Gastrocnemius medialis (tissue), 4 donors: ENCODE results near the gene TEFM. TPM values are rescaled to one million over a fixed set of nuclear protein-coding genes. Genes with fewer than 3 reads are reported as not detected.
A peak's percentile ranks its signal among the peaks of the same experiment; 100 is the strongest.

ENCODE experiments used
- ATAC-seq, 2 donors: fragments of 150-250 bp; one replicate each; pipeline ENCODE4 v1.9.1; 2016
- DNase-seq, 2 donors: peaks; one replicate each; pipeline ENCODE4 v3.0.0-alpha.2; 2019
- H3K27ac ChIP-seq, 4 donors: fragments of 200-600 bp; sonication (generic); 1 replicate in 1 of 4; 2 replicates in 3 of 4; pipeline ENCODE4 v1.5.1; 2016 to 2018; ENCODE audit warnings: mild to moderate bottlenecking in 2 of 4, moderate library complexity in 1 of 4
- H3K27me3 ChIP-seq, 3 donors: fragments of 200-600 bp; sonication (generic) in 2 of 3; 1 replicate in 1 of 3; 2 replicates in 2 of 3; pipeline versions ENCODE4 v1.5.1 to v1.6.0; 2016 to 2019; ENCODE audit warnings: mild to moderate bottlenecking in 1 of 3, moderate library complexity in 1 of 3
- H3K36me3 ChIP-seq, 2 donors: fragments of 200-600 bp; sonication (generic) in 1 of 2; one replicate each; pipeline ENCODE4 v1.5.1; 2017 to 2018
- H3K4me1 ChIP-seq, 2 donors: fragments of 200-600 bp; sonication (generic) in 1 of 2; one replicate each; pipeline ENCODE4 v1.5.1; 2016 to 2017; ENCODE audit warnings: mild to moderate bottlenecking in 2 of 2
- H3K4me3 ChIP-seq, 4 donors: fragments of 200-600 bp; sonication (generic) in 3 of 4; 1 replicate in 1 of 4; 2 replicates in 3 of 4; pipeline ENCODE4 v1.5.1; 2016 to 2019; ENCODE audit warnings: mild to moderate bottlenecking in 2 of 4
- H3K9me3 ChIP-seq, 3 donors: fragments of 200-600 bp; sonication (generic) in 2 of 3; 1 replicate in 1 of 3; 2 replicates in 2 of 3; pipeline ENCODE4 v1.5.1; 2016 to 2019
- POLR2A ChIP-seq, 2 donors: fragments of 450-650 bp; IDR thresholded peaks; one replicate each; pipeline ENCODE4 v1.6.1; 2017; ENCODE audit warnings: antibody characterized with exemption in 2 of 2, mild to moderate bottlenecking in 2 of 2, moderate library complexity in 2 of 2
- in situ Hi-C, 4 donors: fragments of 200-750 bp; cut with MboI; loops; one replicate each; pipeline versions ENCODE4 v1.15.0 to v1.8.0; 2017; ENCODE audit warnings: low sequenced_read_pairs in 4 of 4
- intact Hi-C: fragments of 100-400 bp; cut with DNase I; formaldehyde crosslinking; loops from one replicate; pipeline ENCODE4 v1.15.1; 2023; ENCODE audit warnings: low total_unique reads
- total RNA-seq, 4 donors: library from RNA; depleted of rRNA; stranded (reverse); fragments of >200 nt; gene quantifications; one replicate each; pipeline versions ENCODE4 v1.1.0 to v1.2.3, GENCODE V29; 2016
- TF ChIP-seq, protein P1 (sequence below), 5 experiments: fragments of 450-650 bp in 3 of 5; fragments of 200-600 bp in 2 of 5; sonication (generic) in 2 of 5; IDR thresholded peaks in 4 of 5; conservative IDR thresholded peaks in 1 of 5; 1 replicate in 4 of 5; 2 replicates in 1 of 5; pipeline ENCODE4 v1.5.1; 2016 to 2019; ENCODE audit warnings: antibody characterized with exemption in 5 of 5, mild to moderate bottlenecking in 3 of 5, moderate library complexity in 3 of 5

TEFM gene
- total RNA-seq, 4 donors from 2014 or later: 5.2 to 18.5 (median 8.3) TPM

DNA sequence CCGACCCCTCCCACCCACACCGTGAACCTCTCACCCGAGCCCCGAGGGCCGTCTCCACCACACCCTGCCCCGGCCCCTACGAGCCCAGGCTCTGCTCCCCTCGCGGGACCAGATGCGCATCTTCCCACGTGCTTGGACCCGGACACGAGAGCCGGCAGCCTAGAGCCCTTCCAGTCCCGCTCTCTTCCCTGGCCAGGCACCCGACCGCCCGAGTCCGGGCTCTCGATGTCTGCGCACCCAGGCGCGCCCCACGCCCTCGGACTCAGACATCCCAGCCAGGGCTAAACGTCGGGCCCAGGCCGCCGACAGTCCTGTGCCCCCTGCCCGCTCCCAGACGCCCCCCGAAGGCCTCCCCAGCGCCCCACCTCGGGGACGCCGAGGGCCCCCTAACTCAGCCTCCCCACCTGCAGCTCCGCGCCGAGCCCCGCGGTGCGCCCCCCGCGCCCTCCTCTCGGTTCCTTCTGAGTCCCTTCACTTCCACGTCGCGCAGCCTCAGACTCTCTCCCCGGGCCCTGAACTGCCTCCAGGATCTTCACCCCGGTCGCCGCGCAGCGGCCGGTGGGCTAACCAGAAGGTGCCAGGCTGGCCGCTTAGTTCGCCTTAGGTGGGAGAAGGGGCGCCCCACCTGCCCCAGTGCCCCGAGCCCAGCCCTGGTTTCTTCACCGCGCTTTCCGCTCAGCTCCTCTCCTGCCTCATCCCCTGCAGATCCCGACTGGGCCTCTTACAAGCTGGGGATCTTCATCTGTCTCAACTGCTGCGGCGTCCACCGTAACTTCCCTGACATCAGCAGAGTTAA, 16.4 kb upstream of the TEFM start:
- H3K27me3 ChIP-seq: peaks cover 36 to 38% (median 37%) of the 10 kb centered on the region in 3 donors
- intact Hi-C loops: no loop called here

GRCh38 chr17:30921544-30922196, 15.6 kb upstream of the TEFM start, which contains the start of gene ADAP2:
ADAP2 (plus strand) TSS chr17:30921945; CDS start chr17:30922015, 70 bp downstream.
- H3K36me3 ChIP-seq: no peaks in the 10 kb centered on the region
- peaks cover 0 to 9% of the 10 kb centered on the region in 2 donors for H3K4me1 ChIP-seq
- in situ Hi-C loops: loop anchor here in 1 of 4 donors (25.0 kb wide), 1 partner anchor 291 kb away; no protein-coding TSS in a partner anchor
- H3K27ac ChIP-seq: peak within 1 kb of the TSS; percentile 4 to 50 (median 26)
- intact Hi-C loops: no loop called here
- ATAC-seq: no peak
- DNase-seq: peak in 1 of 2 donors; percentile 25
- H3K9me3 ChIP-seq: no peaks in the 10 kb centered on the region
- peak within 1 kb of the TSS; percentile 42 to 53 (median 47) for H3K4me3 ChIP-seq
- peaks cover 34 to 38% (median 37%) of the 10 kb centered on the region in 3 donors for H3K27me3 ChIP-seq
- peak in 1 of 2 donors; percentile 18 for TF ChIP-seq POLR2A (IDR thresholded peaks at IDR 0.05)
- TF ChIP-seq, protein P1, sequence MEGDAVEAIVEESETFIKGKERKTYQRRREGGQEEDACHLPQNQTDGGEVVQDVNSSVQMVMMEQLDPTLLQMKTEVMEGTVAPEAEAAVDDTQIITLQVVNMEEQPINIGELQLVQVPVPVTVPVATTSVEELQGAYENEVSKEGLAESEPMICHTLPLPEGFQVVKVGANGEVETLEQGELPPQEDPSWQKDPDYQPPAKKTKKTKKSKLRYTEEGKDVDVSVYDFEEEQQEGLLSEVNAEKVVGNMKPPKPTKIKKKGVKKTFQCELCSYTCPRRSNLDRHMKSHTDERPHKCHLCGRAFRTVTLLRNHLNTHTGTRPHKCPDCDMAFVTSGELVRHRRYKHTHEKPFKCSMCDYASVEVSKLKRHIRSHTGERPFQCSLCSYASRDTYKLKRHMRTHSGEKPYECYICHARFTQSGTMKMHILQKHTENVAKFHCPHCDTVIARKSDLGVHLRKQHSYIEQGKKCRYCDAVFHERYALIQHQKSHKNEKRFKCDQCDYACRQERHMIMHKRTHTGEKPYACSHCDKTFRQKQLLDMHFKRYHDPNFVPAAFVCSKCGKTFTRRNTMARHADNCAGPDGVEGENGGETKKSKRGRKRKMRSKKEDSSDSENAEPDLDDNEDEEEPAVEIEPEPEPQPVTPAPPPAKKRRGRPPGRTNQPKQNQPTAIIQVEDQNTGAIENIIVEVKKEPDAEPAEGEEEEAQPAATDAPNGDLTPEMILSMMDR (IDR thresholded peaks at IDR 0.05 in 4 of 5, conservative IDR thresholded peaks at IDR 0.05 in 1 of 5): no peak

More for the DNA sequence above, 16.4 kb upstream of the TEFM start:
- in situ Hi-C loops: loop anchor here in 1 of 4 donors (25.0 kb wide), 1 partner anchor 290 kb away; no protein-coding TSS in a partner anchor
- no peaks in the 10 kb centered on the region for H3K36me3 ChIP-seq
- TF ChIP-seq POLR2A (IDR thresholded peaks at IDR 0.05): no peak
- TF ChIP-seq, protein P1 (IDR thresholded peaks at IDR 0.05 in 4 of 5, conservative IDR thresholded peaks at IDR 0.05 in 1 of 5): no peak
- no peaks in the 10 kb centered on the region for H3K9me3 ChIP-seq
- peaks cover 0 to 9% of the 10 kb centered on the region in 2 donors for H3K4me1 ChIP-seq
- no peak for ATAC-seq
- DNase-seq: no peak
- H3K27ac ChIP-seq: peak overlapping the region; percentile 4 to 50 (median 26)
- peak overlapping the region; percentile 42 to 53 (median 47) for H3K4me3 ChIP-seq

DNA sequence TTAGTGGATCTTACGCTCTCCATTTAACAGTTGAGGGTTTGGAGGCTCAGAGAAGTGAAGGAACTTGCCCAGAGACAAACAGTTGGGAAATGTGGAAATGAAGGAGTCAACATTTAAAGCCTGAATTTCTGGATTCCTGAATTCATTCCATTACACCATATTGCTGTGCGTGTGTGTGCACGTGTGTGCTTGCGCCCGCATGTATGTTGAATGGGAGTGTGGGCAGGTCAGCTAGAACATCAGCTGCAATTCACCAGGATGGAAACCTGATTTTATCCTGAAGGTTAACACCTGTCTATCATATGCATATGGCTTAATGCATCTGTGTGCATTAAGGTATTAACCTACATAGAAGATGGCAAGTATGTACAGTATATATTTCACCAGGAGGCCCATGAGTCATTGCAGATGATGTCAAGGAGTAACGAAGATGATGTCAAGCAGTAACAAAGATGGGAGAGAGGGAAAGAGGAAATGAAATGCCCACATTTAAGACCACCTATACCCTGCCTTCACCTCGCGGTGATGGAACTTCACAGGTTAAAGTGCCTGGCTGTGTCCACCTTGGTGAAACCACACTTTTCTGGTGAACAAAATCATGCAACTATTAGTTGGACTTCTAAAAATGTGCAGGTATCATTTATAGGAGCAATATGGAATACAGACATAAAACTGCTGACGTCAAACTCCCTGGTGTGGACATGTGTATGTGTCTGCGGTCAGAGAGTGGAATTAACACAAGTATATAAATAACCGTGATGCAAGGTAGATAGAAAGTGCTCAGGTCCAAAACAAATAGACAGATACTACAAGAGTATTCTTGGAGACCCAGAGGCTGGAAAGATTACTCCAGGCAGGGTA, 14.9 kb upstream of the TEFM start:
- DNase-seq (no peak), ATAC-seq (no peak)
- TF ChIP-seq, protein P1 (IDR thresholded peaks at IDR 0.05 in 4 of 5, conservative IDR thresholded peaks at IDR 0.05 in 1 of 5): no peak
- TF ChIP-seq POLR2A (IDR thresholded peaks at IDR 0.05): no peak
- H3K27me3 ChIP-seq: peaks cover 33 to 38% (median 37%) of the 10 kb centered on the region in 3 donors
- H3K27ac ChIP-seq: peak overlapping the region in 1 of 4 donors; percentile 36
- in situ Hi-C loops: loop anchor here in 1 of 4 donors (25.0 kb wide), 1 partner anchor 291 kb away; no protein-coding TSS in a partner anchor
- no peaks in the 10 kb centered on the region for H3K9me3 ChIP-seq
- peak overlapping the region in 2 of 4 donors; percentile 49 to 53 for H3K4me3 ChIP-seq
- intact Hi-C loops: no loop called here
- H3K4me1 ChIP-seq: peaks cover 0 to 9% of the 10 kb centered on the region in 2 donors
- H3K36me3 ChIP-seq: no peaks in the 10 kb centered on the region

DNA sequence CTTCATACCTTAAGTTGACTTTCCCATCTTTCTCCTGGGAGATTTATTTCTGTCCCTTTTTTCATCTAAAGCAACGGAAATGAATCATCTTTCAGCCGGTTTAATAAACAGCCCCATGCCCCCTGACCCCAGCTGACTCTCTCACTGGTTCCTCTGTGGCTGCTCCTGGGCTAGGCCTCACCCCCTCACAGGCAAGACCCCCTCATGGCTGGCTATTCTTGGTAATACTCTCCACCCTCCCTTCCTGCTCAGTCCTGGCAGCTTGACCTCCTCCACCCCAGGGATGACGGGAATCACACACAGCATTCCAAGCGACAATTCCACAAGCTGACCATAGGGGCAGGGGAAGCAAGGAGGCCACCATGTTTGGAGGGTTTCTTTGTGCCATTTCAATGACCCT, 14.2 kb upstream of the TEFM start:
- in situ Hi-C loops (loop anchor here in 1 of 4 donors (25.0 kb wide), 1 partner anchor 292 kb away; no protein-coding TSS in a partner anchor), intact Hi-C loops (no loop called here)
- peaks cover 0 to 9% of the 10 kb centered on the region in 2 donors for H3K4me1 ChIP-seq
- peak overlapping the region in 1 of 4 donors; percentile 36 for H3K27ac ChIP-seq
- H3K36me3 ChIP-seq: no peaks in the 10 kb centered on the region
- no peak overlapping the region for H3K4me3 ChIP-seq
- H3K27me3 ChIP-seq: peaks cover 33 to 37% (median 33%) of the 10 kb centered on the region in 3 donors
- TF ChIP-seq, protein P1 (IDR thresholded peaks at IDR 0.05 in 4 of 5, conservative IDR thresholded peaks at IDR 0.05 in 1 of 5): no peak
- no peak for TF ChIP-seq POLR2A (IDR thresholded peaks at IDR 0.05)
- ATAC-seq: no peak
- no peaks in the 10 kb centered on the region for H3K9me3 ChIP-seq
- no peak for DNase-seq
